HepG2 (cell line): ENCODE measurements around the gene TC2N.

Experiments
- ATF2 ChIP-seq: sonication (generic); formaldehyde crosslinking; IDR thresholded peaks from 2 replicates; pipeline ENCODE4 v1.4.0; 2020; ENCODE audit warnings: missing genetic modification reagents
- ESRRA ChIP-seq: sonication (generic); formaldehyde crosslinking; IDR thresholded peaks from 2 replicates; pipeline ENCODE4 v1.5.1; 2020; ENCODE audit warnings: mild to moderate bottlenecking, low read depth, missing genetic modification reagents
- EZH2 ChIP-seq: conservative IDR thresholded peaks from 2 replicates; pipeline ENCODE4 v1.6.1; 2012; ENCODE audit warnings: mild to moderate bottlenecking, low read depth, low read length, moderate library complexity
- KAT7 ChIP-seq: IDR thresholded peaks from 2 replicates; pipeline ENCODE4 v1.6.1; 2018; ENCODE audit warnings: borderline replicate concordance, missing compliant biosample characterization
- SP1 ChIP-seq, 2 experiments: fragments of 450-650 bp in 1 of 2; sonication (generic) in 1 of 2; formaldehyde crosslinking in 1 of 2; IDR thresholded peaks; 2 replicates each; pipeline versions ENCODE4 v1.4.0 to v1.6.1; 2016 to 2020; ENCODE audit warnings: missing genetic modification reagents in 1 of 2
- ZBTB43 ChIP-seq: sonication (generic); formaldehyde crosslinking; conservative IDR thresholded peaks from 2 replicates; pipeline ENCODE4 v1.4.0; 2020; ENCODE audit warnings: missing genetic modification reagents
- ZKSCAN8 ChIP-seq: IDR thresholded peaks from 2 replicates; pipeline ENCODE4 v1.6.1; 2016; ENCODE audit warnings: borderline replicate concordance, missing genetic modification reagents, missing compliant biosample characterization
- ZNF234 ChIP-seq: sonication (generic); formaldehyde crosslinking; conservative IDR thresholded peaks from 2 replicates; pipeline ENCODE4 v1.5.1; 2020; ENCODE audit warnings: mild to moderate bottlenecking, missing genetic modification reagents
- ZNF792 ChIP-seq: IDR thresholded peaks from 2 replicates; pipeline ENCODE4 v1.6.1; 2016
- TF ChIP-seq, protein P1 (sequence below): sonication (generic); formaldehyde crosslinking; IDR thresholded peaks from 2 replicates; pipeline ENCODE4 v1.5.0; 2020; ENCODE audit warnings: mild to moderate bottlenecking, missing genetic modification reagents, moderate library complexity

GRCh38 chr14:91774140-91775096 lies 92.9 kb downstream of the TC2N start:
- TF ChIP-seq KAT7 (CRISPR knock-in tag) (no peak), ZBTB43 (no peak), ZKSCAN8 (CRISPR knock-in tag) (no peak), EZH2 (no peak), ZNF792 (no peak), ESRRA (CRISPR knock-in tag) (no peak), ATF2 (no peak), ZNF234 (CRISPR knock-in tag) (no peak), SP1 (IDR thresholded peaks at IDR 0.05) (no peak), SP1 (CRISPR knock-in tag; IDR thresholded peaks at IDR 0.05) (no peak)
- TF ChIP-seq, protein P1, sequence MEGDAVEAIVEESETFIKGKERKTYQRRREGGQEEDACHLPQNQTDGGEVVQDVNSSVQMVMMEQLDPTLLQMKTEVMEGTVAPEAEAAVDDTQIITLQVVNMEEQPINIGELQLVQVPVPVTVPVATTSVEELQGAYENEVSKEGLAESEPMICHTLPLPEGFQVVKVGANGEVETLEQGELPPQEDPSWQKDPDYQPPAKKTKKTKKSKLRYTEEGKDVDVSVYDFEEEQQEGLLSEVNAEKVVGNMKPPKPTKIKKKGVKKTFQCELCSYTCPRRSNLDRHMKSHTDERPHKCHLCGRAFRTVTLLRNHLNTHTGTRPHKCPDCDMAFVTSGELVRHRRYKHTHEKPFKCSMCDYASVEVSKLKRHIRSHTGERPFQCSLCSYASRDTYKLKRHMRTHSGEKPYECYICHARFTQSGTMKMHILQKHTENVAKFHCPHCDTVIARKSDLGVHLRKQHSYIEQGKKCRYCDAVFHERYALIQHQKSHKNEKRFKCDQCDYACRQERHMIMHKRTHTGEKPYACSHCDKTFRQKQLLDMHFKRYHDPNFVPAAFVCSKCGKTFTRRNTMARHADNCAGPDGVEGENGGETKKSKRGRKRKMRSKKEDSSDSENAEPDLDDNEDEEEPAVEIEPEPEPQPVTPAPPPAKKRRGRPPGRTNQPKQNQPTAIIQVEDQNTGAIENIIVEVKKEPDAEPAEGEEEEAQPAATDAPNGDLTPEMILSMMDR, result no peak
